NT2/D1 (cell line): ENCODE measurements around the gene SLC39A11.

Experiments used
- SUZ12 ChIP-seq: IDR thresholded peaks from 2 replicates; pipeline ENCODE4 v1.6.1; 2011; ENCODE audit not compliant: insufficient read length, insufficient read depth; ENCODE audit errors: extremely low read depth
- YY1 ChIP-seq: IDR thresholded peaks from 2 replicates; pipeline ENCODE4 v1.6.1; 2011; ENCODE audit not compliant: insufficient read length, insufficient read depth
- ZNF274 ChIP-seq: IDR thresholded peaks from 2 replicates; pipeline ENCODE4 v1.6.1; 2011; ENCODE audit warnings: mild to moderate bottlenecking, low read depth, low read length

DNA sequence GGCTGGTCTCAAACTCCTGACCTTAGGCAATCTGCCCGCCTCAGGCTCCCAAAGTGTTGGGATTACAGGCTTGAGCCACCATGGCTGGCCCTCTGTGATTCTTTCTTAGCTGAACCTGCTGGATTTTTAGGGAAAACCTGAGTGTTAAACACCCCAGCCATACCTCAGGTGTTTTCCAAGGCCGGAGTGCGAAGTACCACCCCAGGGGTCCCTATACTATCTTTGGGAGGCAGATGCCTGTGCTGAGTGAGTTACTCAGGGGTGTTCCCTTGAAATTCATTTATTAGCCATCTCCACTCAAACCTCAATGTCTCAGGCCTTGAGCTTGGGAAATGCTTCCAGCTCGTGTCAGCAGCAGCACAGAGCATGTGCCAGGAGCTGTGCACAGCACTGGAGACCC, 432.7 kb downstream of the SLC39A11 start:
- TF ChIP-seq ZNF274 = no peak
- no peak for TF ChIP-seq YY1
- no peak for TF ChIP-seq SUZ12
